GM18951 (cell line): ENCODE data around the gene MAL.

Experiments used
- POLR2A ChIP-seq: IDR thresholded peaks from 4 replicates; pipeline ENCODE4 v1.6.1; 2011; ENCODE audit warnings: mild to moderate bottlenecking; ENCODE audit not compliant: insufficient read length, insufficient read depth; ENCODE audit errors: extremely low read depth
- in situ Hi-C: fragments of 300-500 bp; cut with MboI; formaldehyde crosslinking; loops from one replicate; pipeline ENCODE4 v1.12.0; 2022; ENCODE audit warnings: low sequenced_read_pairs, mixed read lengths, inconsistent platforms; ENCODE audit not compliant: unreplicated experiment

Gene MAL

GRCh38 chr2:95059656-95060370 is 34.3 kb downstream of the MAL start:
- in situ Hi-C loops, result no loop called here
- no peak for TF ChIP-seq POLR2A

- TF ChIP-seq POLR2A, result no peak
- in situ Hi-C loops, result no loop called here
Observed at GRCh38 chr2:95060446-95061118, 35.1 kb downstream of the MAL start.

DNA sequence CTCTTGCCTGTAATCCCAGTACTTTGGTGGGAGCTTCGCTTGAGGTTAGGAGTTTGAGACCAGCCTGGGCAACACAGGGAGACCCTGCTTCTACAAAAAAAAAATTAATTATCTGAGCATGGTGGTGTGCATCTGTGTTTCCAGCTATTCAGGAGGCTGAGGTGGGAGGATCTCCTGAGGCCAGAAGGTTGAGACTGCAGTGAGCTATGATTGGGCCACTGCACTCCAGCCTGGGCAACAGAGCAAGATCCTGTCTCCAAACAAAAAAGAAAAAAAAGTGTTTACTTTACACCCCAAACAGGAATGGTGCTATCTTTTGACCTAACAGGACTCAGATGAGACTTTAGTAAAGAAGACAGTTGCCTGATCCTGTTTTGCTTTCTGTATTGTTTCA is 35.6 kb downstream of the MAL start:
- in situ Hi-C loops, result no loop called here
- TF ChIP-seq POLR2A, result no peak

DNA sequence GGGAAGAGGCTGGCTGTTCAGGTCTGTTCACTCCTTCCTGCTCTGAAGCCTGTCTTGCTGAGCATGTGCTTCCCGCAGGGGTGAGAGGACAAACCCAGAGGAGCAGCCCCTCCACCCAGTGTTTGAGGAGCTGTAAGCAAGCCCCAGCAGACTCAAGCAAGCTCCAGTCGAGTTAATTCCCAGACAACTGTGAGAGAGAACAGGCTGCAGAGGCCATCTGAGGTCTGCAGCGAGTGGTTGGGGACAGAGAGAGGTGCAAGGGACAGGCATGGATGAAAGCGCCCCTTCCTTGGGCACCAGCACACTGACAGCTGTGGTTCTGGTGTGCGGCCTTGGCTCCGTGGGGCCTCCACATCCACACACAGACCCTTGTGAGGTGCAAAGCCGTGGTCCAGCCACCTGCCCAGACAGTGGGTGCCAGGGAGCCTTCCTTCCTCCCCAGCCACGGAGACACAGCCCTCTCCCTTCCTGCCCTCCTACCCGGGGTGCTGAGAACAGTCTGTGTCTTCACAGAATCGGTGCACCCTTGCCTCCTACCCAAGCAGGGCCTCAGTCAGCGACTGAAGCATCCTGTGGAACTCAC is 36.2 kb downstream of the MAL start:
- in situ Hi-C loops, result no loop called here
- no peak for TF ChIP-seq POLR2A

DNA sequence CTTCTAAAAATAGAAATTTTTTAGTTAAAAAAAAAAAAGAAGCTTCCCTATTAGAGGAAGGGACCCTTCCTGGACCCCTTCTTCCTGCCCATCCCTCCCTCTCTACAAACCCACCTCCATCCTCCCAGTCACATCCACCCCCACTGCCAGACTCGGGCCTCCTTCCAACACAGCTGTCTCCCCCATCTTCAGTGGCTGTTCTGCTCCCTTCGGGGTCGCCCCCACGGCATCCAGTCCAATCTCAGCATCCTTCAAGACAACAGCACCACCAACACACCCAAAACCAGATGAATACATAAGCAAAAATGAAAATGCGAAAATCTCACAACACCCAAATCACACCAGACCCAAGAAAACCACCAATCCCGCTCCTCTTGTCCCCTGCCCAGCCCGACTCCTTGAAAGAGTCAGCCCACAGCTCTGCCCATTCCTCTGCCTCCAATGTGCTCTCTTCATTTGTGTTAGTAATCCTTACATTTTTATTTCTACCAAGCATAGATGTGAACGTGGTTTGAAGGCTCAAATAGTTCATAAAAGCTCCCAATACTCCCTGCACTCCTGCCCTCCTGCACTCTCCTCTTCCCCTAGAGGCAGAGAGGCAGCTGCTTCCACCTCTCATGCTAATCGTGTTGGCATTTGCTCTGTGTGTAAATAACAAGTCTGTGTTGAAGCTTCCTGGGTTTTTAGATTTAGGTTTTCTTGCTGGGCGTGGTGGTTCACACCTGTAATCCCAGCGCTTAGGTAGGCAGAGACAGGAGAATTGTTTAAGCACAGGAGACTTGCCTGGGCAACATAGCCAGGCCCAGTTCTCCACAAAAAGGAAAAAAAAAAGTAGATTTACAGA is 37.0 kb downstream of the MAL start:
- no peak for TF ChIP-seq POLR2A
- in situ Hi-C loops, result no loop called here

DNA sequence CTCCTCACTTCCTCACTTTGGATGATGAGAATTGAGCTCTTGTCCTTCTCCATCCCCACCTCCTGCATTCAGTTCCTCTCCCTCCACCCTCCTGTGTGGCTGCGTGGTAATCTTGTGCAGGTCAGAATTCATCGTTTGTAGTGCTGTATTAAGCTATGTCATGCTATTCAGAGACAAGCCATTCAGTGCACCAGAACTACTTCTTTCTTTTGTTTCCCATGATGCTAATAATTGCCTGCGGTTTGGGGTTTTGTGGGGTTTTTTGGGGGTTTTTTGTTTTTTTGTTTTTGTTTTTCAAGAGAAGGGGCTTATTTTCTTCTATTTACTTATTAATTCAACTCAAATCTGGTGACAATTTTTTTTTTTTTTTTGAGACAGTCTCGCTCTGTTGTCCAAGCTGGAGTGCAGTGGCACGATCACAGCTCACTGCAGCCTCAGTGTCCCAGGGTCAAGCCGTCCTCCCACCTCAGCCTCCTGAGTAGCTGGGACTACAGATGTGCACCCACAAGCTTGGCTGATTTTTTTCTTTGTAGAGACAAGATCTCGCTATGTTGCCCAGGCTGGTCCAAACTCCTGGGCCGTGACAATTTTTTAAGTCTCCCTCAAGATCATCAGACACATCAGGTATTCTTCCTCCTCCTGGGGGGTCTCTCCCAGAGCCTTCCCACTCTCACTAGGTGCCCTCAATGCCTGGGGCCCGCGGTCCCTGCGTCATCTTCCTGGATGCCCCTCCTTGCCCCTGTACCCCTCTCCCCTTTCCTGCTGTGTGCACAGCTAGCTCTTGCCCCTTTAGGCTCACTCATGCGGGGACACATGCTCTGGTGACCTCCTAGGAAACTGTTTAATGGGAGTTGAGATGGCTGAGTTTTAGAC is 37.8 kb downstream of the MAL start:
- in situ Hi-C loops, result no loop called here
- no peak for TF ChIP-seq POLR2A

DNA sequence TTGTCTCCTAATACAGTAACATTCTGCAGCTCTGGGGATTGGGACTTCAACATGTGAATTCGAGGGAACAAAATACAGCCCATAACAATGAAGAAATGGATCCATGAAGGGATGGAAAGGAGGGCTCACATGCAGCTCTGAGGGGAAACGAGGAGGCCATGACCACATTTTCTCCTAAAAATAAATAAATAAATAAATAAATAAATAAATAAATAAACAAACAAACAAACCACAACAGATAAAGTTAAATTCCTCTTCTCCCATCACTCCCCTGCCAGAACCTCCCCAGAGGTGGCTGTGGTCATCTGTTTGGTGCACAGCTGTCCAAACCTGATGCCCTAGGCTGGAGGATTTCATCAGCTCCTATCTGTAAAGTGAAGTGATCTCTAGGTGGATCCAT is 42.7 kb downstream of the MAL start:
- TF ChIP-seq POLR2A, result no peak

DNA sequence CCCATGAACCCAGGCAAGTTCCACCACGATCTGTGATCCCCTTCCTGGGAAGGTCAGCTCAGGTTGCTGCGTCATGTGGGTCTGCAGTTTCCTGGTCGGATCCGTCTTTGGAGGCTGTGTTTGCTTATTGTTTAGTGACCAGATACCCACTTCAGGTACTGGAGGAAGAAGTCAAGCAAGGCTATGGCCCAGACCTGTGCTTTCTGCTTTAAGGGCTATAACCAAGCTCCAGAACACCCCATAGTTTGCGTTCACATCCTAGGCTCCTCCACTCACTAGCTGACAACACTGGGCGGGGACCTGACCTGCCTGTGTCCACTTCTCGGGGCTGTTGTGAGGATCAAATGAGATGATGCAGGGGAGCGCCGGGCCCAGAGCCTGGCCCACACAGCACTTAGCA is 44.0 kb downstream of the MAL start:
- in situ Hi-C loops, result no loop called here

More for the DNA sequence above, 42.7 kb downstream of the MAL start:
- in situ Hi-C loops, result no loop called here

DNA sequence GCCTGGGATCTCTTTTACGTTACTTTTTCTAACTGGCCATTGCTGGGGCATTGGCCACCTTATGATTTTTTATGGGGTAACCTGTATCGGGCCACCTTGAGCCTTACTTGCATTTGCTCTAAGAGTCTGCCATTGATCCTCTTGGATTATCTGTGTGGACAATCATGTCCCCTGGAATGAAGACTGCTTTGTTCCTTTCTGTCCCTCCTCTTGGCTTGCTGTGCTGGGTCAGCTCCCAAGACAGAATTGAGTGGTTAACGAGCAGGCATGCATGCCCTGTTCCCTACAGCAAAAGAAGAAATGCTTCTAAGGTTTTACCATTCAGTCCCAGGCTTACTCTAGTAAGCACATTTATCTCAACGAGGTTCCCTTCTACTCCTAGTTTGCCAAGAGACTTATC is 46.3 kb downstream of the MAL start:
- in situ Hi-C loops, result no loop called here
- TF ChIP-seq POLR2A, result no peak

More for the DNA sequence above, 44.0 kb downstream of the MAL start:
- no peak for TF ChIP-seq POLR2A

- in situ Hi-C loops, result no loop called here
- TF ChIP-seq POLR2A, result no peak
Observed at GRCh38 chr2:95072424-95072823, 46.9 kb downstream of the MAL start.

- TF ChIP-seq POLR2A, result no peak
- in situ Hi-C loops, result no loop called here
Observed at GRCh38 chr2:95073856-95074662, 48.6 kb downstream of the MAL start.

GRCh38 chr2:95074663-95075439 is 49.3 kb downstream of the MAL start:
- TF ChIP-seq POLR2A, result no peak
- in situ Hi-C loops, result no loop called here
